Loucy (cell line): Measurements from ENCODE around the gene RAET1L.

Experiments
- H2AFZ ChIP-seq: fragments of 200-600 bp; sonication (generic); 2 replicates; pipeline ENCODE4 v1.6.0; 2016; ENCODE audit warnings: antibody characterized with exemption, mild to moderate bottlenecking, low read length, moderate library complexity
- H3F3A ChIP-seq: fragments of 200-600 bp; 2 replicates; pipeline ENCODE4 v1.6.0; 2016; ENCODE audit warnings: antibody characterized with exemption, low read depth, mild to moderate bottlenecking
- H3K27me3 ChIP-seq: fragments of 200-600 bp; sonication (generic); 2 replicates; pipeline ENCODE4 v1.6.1; 2014; ENCODE audit warnings: low read length, mild to moderate bottlenecking; ENCODE audit not compliant: insufficient read depth, poor library complexity, severe bottlenecking
- H3K36me3 ChIP-seq: fragments of 200-600 bp; sonication (generic); 2 replicates; pipeline ENCODE4 v1.6.1; 2016; ENCODE audit warnings: low read length; ENCODE audit not compliant: insufficient read depth
- H3K4me1 ChIP-seq: fragments of 200-600 bp; sonication (generic); 2 replicates; pipeline ENCODE4 v1.5.1; 2014; ENCODE audit warnings: low read length, mild to moderate bottlenecking; ENCODE audit not compliant: insufficient read depth, poor library complexity, severe bottlenecking
- H3K4me2 ChIP-seq: fragments of 200-600 bp; sonication (generic); 2 replicates; pipeline ENCODE4 v1.6.0; 2014; ENCODE audit warnings: antibody characterized with exemption, low read length, low read depth, mild to moderate bottlenecking; ENCODE audit not compliant: poor library complexity, severe bottlenecking
- H3K4me3 ChIP-seq: fragments of 200-600 bp; sonication (generic); 2 replicates; pipeline ENCODE4 v1.5.1; 2014; ENCODE audit warnings: low read length, mild to moderate bottlenecking, mixed read lengths; ENCODE audit not compliant: poor library complexity, severe bottlenecking
- H3K79me2 ChIP-seq: fragments of 200-600 bp; sonication (generic); 2 replicates; pipeline ENCODE4 v1.6.1; 2014; ENCODE audit warnings: low read length; ENCODE audit not compliant: insufficient read depth
- H3K9ac ChIP-seq: fragments of 200-600 bp; sonication (generic); 2 replicates; pipeline ENCODE4 v1.6.0; 2014; ENCODE audit warnings: mild to moderate bottlenecking, low read depth, low read length, moderate library complexity; ENCODE audit not compliant: poor library complexity, severe bottlenecking
- H3K9me2 ChIP-seq: fragments of 200-600 bp; sonication (generic); replicated peaks from 2 replicates; pipeline ENCODE4 v1.6.1; 2016; ENCODE audit warnings: low read depth, low read length, mixed read lengths
- H3K9me3 ChIP-seq: fragments of 200-600 bp; sonication (generic); 2 replicates; pipeline ENCODE4 v1.6.1; 2014; ENCODE audit warnings: mild to moderate bottlenecking, antibody characterized with exemption, low read length, low read depth; ENCODE audit not compliant: insufficient read depth
- H4K20me1 ChIP-seq: fragments of 200-600 bp; sonication (generic); 2 replicates; pipeline ENCODE4 v1.6.0; 2014; ENCODE audit warnings: antibody characterized with exemption, low read length, mild to moderate bottlenecking; ENCODE audit not compliant: insufficient read depth, poor library complexity, severe bottlenecking
- EZH2phosphoT487 ChIP-seq: fragments of 200-600 bp; IDR thresholded peaks from 2 replicates; pipeline ENCODE4 v1.6.1; 2018; ENCODE audit warnings: antibody characterized with exemption, mild to moderate bottlenecking, moderate library complexity, borderline replicate concordance
- TF ChIP-seq, protein P1 (sequence below): fragments of 200-600 bp; sonication (generic); conservative IDR thresholded peaks from 2 replicates; pipeline ENCODE4 v1.5.1; 2014; ENCODE audit warnings: mild to moderate bottlenecking, antibody characterized with exemption, low read length

The RAET1L gene

GRCh38 chr6:150037526-150038201, 12.3 kb upstream of the RAET1L start:
- H3K9me2 ChIP-seq = no peaks in the 10 kb centered on the region
- H3K4me1 ChIP-seq = no peaks in the 10 kb centered on the region
- H3K36me3 ChIP-seq = no peaks in the 10 kb centered on the region
- no peaks in the 10 kb centered on the region for H3K9me3 ChIP-seq
- H2AFZ ChIP-seq = no peak overlapping the region
- no peak overlapping the region for H3K4me2 ChIP-seq
- H3K79me2 ChIP-seq = no peaks in the 10 kb centered on the region
- H3K27me3 ChIP-seq = no peaks in the 10 kb centered on the region
- H3K9ac ChIP-seq = no peak overlapping the region
- TF ChIP-seq EZH2phosphoT487 = no peak
- TF ChIP-seq, protein P1, sequence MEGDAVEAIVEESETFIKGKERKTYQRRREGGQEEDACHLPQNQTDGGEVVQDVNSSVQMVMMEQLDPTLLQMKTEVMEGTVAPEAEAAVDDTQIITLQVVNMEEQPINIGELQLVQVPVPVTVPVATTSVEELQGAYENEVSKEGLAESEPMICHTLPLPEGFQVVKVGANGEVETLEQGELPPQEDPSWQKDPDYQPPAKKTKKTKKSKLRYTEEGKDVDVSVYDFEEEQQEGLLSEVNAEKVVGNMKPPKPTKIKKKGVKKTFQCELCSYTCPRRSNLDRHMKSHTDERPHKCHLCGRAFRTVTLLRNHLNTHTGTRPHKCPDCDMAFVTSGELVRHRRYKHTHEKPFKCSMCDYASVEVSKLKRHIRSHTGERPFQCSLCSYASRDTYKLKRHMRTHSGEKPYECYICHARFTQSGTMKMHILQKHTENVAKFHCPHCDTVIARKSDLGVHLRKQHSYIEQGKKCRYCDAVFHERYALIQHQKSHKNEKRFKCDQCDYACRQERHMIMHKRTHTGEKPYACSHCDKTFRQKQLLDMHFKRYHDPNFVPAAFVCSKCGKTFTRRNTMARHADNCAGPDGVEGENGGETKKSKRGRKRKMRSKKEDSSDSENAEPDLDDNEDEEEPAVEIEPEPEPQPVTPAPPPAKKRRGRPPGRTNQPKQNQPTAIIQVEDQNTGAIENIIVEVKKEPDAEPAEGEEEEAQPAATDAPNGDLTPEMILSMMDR = no peak
- H3K4me3 ChIP-seq = no peak overlapping the region
- H3F3A ChIP-seq = no peaks in the 10 kb centered on the region
- H4K20me1 ChIP-seq = no peaks in the 10 kb centered on the region

GRCh38 chr6:150036081-150036480, 10.7 kb upstream of the RAET1L start:
- no peak overlapping the region for H2AFZ ChIP-seq

GRCh38 chr6:150033207-150033771, 8.0 kb upstream of the RAET1L start:
- no peaks in the 10 kb centered on the region for H3K36me3 ChIP-seq
- H3K9me2 ChIP-seq = no peaks in the 10 kb centered on the region
- TF ChIP-seq, protein P1 = no peak
- no peak for TF ChIP-seq EZH2phosphoT487
- H3K4me3 ChIP-seq = no peak overlapping the region
- H3K4me1 ChIP-seq = no peaks in the 10 kb centered on the region
- no peak overlapping the region for H2AFZ ChIP-seq
- no peak overlapping the region for H3K9ac ChIP-seq
- H3K4me2 ChIP-seq = no peak overlapping the region
- no peaks in the 10 kb centered on the region for H3K9me3 ChIP-seq
- no peaks in the 10 kb centered on the region for H3F3A ChIP-seq
- no peaks in the 10 kb centered on the region for H3K27me3 ChIP-seq
- no peaks in the 10 kb centered on the region for H4K20me1 ChIP-seq
- no peaks in the 10 kb centered on the region for H3K79me2 ChIP-seq

More at GRCh38 chr6:150036081-150036480, 10.7 kb upstream of the RAET1L start:
- Histone ChIP-seq H3K79me2 (no peaks in the 10 kb centered on the region), H4K20me1 (no peaks in the 10 kb centered on the region), H3K4me1 (no peaks in the 10 kb centered on the region), H3K4me2 (no peak overlapping the region), H3K9ac (no peak overlapping the region), H3K27me3 (no peaks in the 10 kb centered on the region), H3F3A (no peaks in the 10 kb centered on the region), H3K9me2 (no peaks in the 10 kb centered on the region), H3K36me3 (no peaks in the 10 kb centered on the region), H3K4me3 (no peak overlapping the region), H3K9me3 (no peaks in the 10 kb centered on the region)
- TF ChIP-seq, protein P1 = no peak
- no peak for TF ChIP-seq EZH2phosphoT487
